ENCODE data around the gene ZNF791.
"Not testable (repeated sequence)": the region's sequence is repeated elsewhere in the genome, so short reads cannot be mapped to it uniquely, and the experiment has no call there.

Gene ZNF791

GRCh38 chr19:12610540-12611360 is at the start of gene ZNF791, which contains the start of gene ZNF490:
ZNF791 (plus strand) TSS chr19:12610920; CDS start chr19:12611080, 160 bp downstream.
ZNF490 (minus strand) TSS chr19:12610813; CDS start chr19:12610680, 133 bp downstream.
- DNase-seq = peak; percentile 96

GRCh38 chr19:12564016-12564664 is 46.6 kb upstream of the ZNF791 start:
- DNase-seq = peak; percentile 81

- not testable (repeated sequence) for DNase-seq
Observed at GRCh38 chr19:12566380-12566779, 44.3 kb upstream of the ZNF791 start.

- DNase-seq = no peak
Observed at GRCh38 chr19:12567951-12568350, 42.8 kb upstream of the ZNF791 start.

GRCh38 chr19:12574036-12574435 is 36.7 kb upstream of the ZNF791 start:
- DNase-seq = no peak

GRCh38 chr19:12578641-12579040 is 32.1 kb upstream of the ZNF791 start:
- DNase-seq = no peak

- DNase-seq = no peak
Observed at GRCh38 chr19:12580180-12580694, 30.5 kb upstream of the ZNF791 start.

GRCh38 chr19:12581100-12581499 is 29.6 kb upstream of the ZNF791 start:
- DNase-seq = no peak

- no peak for DNase-seq
Observed at GRCh38 chr19:12596485-12596884, 14.2 kb upstream of the ZNF791 start.

GRCh38 chr19:12596927-12597548 is 13.7 kb upstream of the ZNF791 start:
- DNase-seq = no peak

GRCh38 chr19:12597594-12597993 is 13.1 kb upstream of the ZNF791 start:
- DNase-seq = no peak

GRCh38 chr19:12603714-12604113 is 7.0 kb upstream of the ZNF791 start:
- DNase-seq = peak; percentile 51

- no peak for DNase-seq
Observed at GRCh38 chr19:12606796-12607195, 3.9 kb upstream of the ZNF791 start.

- no peak for DNase-seq
Observed at GRCh38 chr19:12607631-12608030, 3.1 kb upstream of the ZNF791 start.

GRCh38 chr19:12611361-12611699 is 610 bp downstream of the ZNF791 start:
- DNase-seq = no peak

- DNase-seq = no peak
Observed at GRCh38 chr19:12617646-12618045, 6.9 kb downstream of the ZNF791 start.

- DNase-seq = not testable (repeated sequence)
Observed at GRCh38 chr19:12621253-12622024, 10.7 kb downstream of the ZNF791 start.

- DNase-seq = no peak
Observed at GRCh38 chr19:12623361-12624031, 12.8 kb downstream of the ZNF791 start.

GRCh38 chr19:12626958-12627357 is 16.2 kb downstream of the ZNF791 start:
- DNase-seq = no peak

GRCh38 chr19:12628040-12629022 is 17.6 kb downstream of the ZNF791 start:
- no peak for DNase-seq

- DNase-seq = no peak
Observed at GRCh38 chr19:12629215-12629614, 18.5 kb downstream of the ZNF791 start.

Measured in stimulated activated naive CD4-positive, alpha-beta T cell treated with Interleukin-2 at 50 U/mL for 16 hours (primary cell).